Smooth muscle cell (in vitro differentiated cells): ENCODE results near the gene DZIP3. TPM values are rescaled to one million over a fixed set of nuclear protein-coding genes. Genes with fewer than 3 reads are reported as not detected.

Experiments used
- DNase-seq: peaks from one replicate; lab custom pipeline; 2025; ENCODE audit not compliant: unreplicated experiment; lab: John Stamatoyannopoulos, UW
- H2AFZ ChIP-seq: fragments of 200-600 bp; sonication (generic); 2 replicates; pipeline ENCODE4 v1.6.0; 2016; ENCODE audit warnings: antibody characterized with exemption, low read depth, mild to moderate bottlenecking
- H3F3A ChIP-seq: fragments of 200-600 bp; sonication (generic); 2 replicates; pipeline ENCODE4 v1.6.0; 2017; ENCODE audit warnings: antibody characterized with exemption, low read depth
- H3K27ac ChIP-seq: fragments of 200-600 bp; sonication (generic); 2 replicates; pipeline ENCODE4 v1.5.1; 2016; ENCODE audit warnings: low read depth, mild to moderate bottlenecking
- H3K27me3 ChIP-seq: fragments of 200-600 bp; sonication (generic); 2 replicates; pipeline ENCODE4 v1.6.1; 2016; ENCODE audit warnings: low read depth, mild to moderate bottlenecking
- H3K36me3 ChIP-seq: fragments of 200-600 bp; sonication (generic); 2 replicates; pipeline ENCODE4 v1.5.1; 2016; ENCODE audit warnings: low read depth
- H3K4me1 ChIP-seq: fragments of 200-600 bp; sonication (generic); 2 replicates; pipeline ENCODE4 v1.5.1; 2016; ENCODE audit warnings: low read depth
- H3K4me2 ChIP-seq: fragments of 200-600 bp; sonication (generic); 2 replicates; pipeline ENCODE4 v1.6.0; 2016; ENCODE audit warnings: mild to moderate bottlenecking
- H3K4me3 ChIP-seq: fragments of 200-600 bp; sonication (generic); 2 replicates; pipeline ENCODE4 v1.5.1; 2016; ENCODE audit warnings: mild to moderate bottlenecking
- H3K79me2 ChIP-seq: fragments of 200-600 bp; sonication (generic); 2 replicates; pipeline ENCODE4 v1.6.0; 2016; ENCODE audit warnings: low read depth, mild to moderate bottlenecking
- H3K9ac ChIP-seq: fragments of 200-600 bp; sonication (generic); 2 replicates; pipeline ENCODE4 v1.6.0; 2016; ENCODE audit warnings: low read depth
- H3K9me3 ChIP-seq: fragments of 200-600 bp; sonication (generic); replicated peaks from 2 replicates; pipeline ENCODE4 v1.5.1; 2016; ENCODE audit warnings: low read depth
- H4K20me1 ChIP-seq: fragments of 200-600 bp; sonication (generic); 2 replicates; pipeline ENCODE4 v1.6.0; 2016; ENCODE audit warnings: low read depth
- WGBS: methylation state at CpG from one replicate; pipeline ENCODE4 v1.1.7; 2016; ENCODE audit warnings: low lambda C conversion rate; 5-methylcytosine and 5-hydroxymethylcytosine counted together
- polyA plus RNA-seq: library from polyadenylated mRNA; unstranded; fragments of >200 nt; fragmentation: Nextera tagmentation; extraction: Ambion mirVana; gene quantifications from 2 replicates; pipeline ENCODE4 v1.2.1, GENCODE V29; 2016
- total RNA-seq: library from RNA; depleted of rRNA; stranded (reverse); fragments of >200 nt; gene quantifications from 2 replicates; pipeline ENCODE4 v1.2.3, GENCODE V29; 2014
- TF ChIP-seq, protein P1 (sequence below): fragments of 200-600 bp; sonication (generic); IDR thresholded peaks from 2 replicates; pipeline ENCODE4 v1.5.1; 2017; ENCODE audit warnings: borderline replicate concordance, mild to moderate bottlenecking, antibody characterized with exemption; ENCODE audit not compliant: insufficient read depth, poor library complexity, severe bottlenecking

DZIP3 gene
- total and polyA plus RNA-seq, 2 experiments from 2014 or later, result 6.2 to 13.8 TPM

DNA sequence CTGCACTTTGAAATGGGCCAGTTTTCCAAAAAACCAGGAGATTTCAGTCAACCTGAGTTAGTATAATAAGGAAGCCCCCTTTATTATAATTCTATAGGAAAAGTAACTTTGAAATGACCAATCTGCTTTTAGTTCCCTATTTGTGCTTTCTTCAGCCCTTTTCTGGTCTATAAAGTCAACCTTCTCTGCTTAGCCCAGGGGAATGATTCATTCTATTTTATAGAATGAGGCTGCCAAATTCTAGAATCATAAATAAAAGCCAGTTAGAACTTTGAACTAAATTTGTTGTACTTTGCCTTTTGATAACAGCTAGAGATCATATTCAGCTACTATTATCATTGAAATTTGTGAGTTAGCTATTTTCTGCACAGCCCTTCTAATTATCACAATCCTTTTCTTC lies 25.0 kb upstream of the DZIP3 start:
- no peaks in the 10 kb centered on the region for H3K27me3 ChIP-seq
- no peaks in the 10 kb centered on the region for H3K4me1 ChIP-seq
- H3K4me3 ChIP-seq, result no peak overlapping the region
- H3F3A ChIP-seq, result no peaks in the 10 kb centered on the region
- no peak for DNase-seq
- no peak overlapping the region for H3K27ac ChIP-seq
- H3K4me2 ChIP-seq, result no peak overlapping the region
- TF ChIP-seq, protein P1, sequence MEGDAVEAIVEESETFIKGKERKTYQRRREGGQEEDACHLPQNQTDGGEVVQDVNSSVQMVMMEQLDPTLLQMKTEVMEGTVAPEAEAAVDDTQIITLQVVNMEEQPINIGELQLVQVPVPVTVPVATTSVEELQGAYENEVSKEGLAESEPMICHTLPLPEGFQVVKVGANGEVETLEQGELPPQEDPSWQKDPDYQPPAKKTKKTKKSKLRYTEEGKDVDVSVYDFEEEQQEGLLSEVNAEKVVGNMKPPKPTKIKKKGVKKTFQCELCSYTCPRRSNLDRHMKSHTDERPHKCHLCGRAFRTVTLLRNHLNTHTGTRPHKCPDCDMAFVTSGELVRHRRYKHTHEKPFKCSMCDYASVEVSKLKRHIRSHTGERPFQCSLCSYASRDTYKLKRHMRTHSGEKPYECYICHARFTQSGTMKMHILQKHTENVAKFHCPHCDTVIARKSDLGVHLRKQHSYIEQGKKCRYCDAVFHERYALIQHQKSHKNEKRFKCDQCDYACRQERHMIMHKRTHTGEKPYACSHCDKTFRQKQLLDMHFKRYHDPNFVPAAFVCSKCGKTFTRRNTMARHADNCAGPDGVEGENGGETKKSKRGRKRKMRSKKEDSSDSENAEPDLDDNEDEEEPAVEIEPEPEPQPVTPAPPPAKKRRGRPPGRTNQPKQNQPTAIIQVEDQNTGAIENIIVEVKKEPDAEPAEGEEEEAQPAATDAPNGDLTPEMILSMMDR, result no peak
- no peak overlapping the region for H3K9ac ChIP-seq
- H3K9me3 ChIP-seq, result no peaks in the 10 kb centered on the region
- no peaks in the 10 kb centered on the region for H3K79me2 ChIP-seq
- no peaks in the 10 kb centered on the region for H3K36me3 ChIP-seq
- H2AFZ ChIP-seq, result no peak overlapping the region
- H4K20me1 ChIP-seq, result no peaks in the 10 kb centered on the region

DNA sequence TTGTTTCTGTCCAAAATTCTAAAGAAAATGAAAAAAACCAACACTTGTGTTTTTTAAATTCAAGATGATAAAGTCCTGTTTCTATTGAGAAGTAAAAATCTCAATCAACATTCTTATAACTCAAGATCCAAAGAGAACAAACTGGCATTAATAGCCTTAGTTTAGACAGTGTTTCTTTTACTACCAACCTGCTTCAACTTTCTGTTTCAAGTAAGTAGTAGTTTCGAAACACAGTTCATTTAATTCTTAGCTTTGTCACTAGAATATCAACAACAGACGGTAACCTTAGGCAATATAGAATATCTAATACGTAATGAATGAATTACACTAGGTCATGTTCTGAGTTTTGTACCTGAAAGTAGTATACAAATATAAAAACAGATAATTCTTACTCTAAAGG lies 24.0 kb upstream of the DZIP3 start:
- Histone ChIP-seq H3F3A (no peaks in the 10 kb centered on the region), H3K4me3 (no peak overlapping the region)
- WGBS, result 96% methylated on average over 3 of the region's 3 CpGs

DNA sequence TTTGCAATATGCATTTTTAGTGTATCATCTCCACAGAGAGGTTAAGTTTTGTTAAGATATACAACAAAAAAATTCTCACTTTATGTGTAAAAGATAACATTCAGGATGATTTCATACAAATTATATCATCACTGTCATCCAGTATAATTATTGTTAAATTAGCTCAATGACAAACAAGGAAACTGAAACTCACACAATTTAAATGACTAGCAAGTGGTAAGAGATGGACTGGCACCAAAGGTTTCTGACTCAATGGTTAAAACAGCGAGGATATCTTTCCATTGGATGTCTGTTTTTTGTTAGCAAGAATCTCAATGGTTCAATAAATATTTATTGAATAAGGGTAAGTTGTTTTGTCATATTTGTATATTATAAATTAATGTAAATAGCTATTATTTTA lies 22.9 kb upstream of the DZIP3 start:
- Histone ChIP-seq H3K4me1 (no peaks in the 10 kb centered on the region), H4K20me1 (no peaks in the 10 kb centered on the region), H2AFZ (no peak overlapping the region), H3K9me3 (no peaks in the 10 kb centered on the region), H3K27me3 (no peaks in the 10 kb centered on the region), H3F3A (no peaks in the 10 kb centered on the region), H3K79me2 (no peaks in the 10 kb centered on the region), H3K27ac (no peak overlapping the region), H3K4me2 (no peak overlapping the region), H3K4me3 (no peak overlapping the region), H3K9ac (no peak overlapping the region), H3K36me3 (no peaks in the 10 kb centered on the region)
- DNase-seq, result no peak
- WGBS, result 95% methylated on average over 1 of the region's 1 CpG
- TF ChIP-seq, protein P1, result no peak

More for the DNA sequence above, 24.0 kb upstream of the DZIP3 start:
- no peaks in the 10 kb centered on the region for H4K20me1 ChIP-seq
- H3K9ac ChIP-seq, result no peak overlapping the region
- DNase-seq, result no peak
- no peaks in the 10 kb centered on the region for H3K36me3 ChIP-seq
- H3K27me3 ChIP-seq, result no peaks in the 10 kb centered on the region
- no peak overlapping the region for H3K4me2 ChIP-seq
- H3K4me1 ChIP-seq, result no peaks in the 10 kb centered on the region
- H2AFZ ChIP-seq, result no peak overlapping the region
- TF ChIP-seq, protein P1, result no peak
- no peak overlapping the region for H3K27ac ChIP-seq
- H3K79me2 ChIP-seq, result no peaks in the 10 kb centered on the region
- no peaks in the 10 kb centered on the region for H3K9me3 ChIP-seq

DNA sequence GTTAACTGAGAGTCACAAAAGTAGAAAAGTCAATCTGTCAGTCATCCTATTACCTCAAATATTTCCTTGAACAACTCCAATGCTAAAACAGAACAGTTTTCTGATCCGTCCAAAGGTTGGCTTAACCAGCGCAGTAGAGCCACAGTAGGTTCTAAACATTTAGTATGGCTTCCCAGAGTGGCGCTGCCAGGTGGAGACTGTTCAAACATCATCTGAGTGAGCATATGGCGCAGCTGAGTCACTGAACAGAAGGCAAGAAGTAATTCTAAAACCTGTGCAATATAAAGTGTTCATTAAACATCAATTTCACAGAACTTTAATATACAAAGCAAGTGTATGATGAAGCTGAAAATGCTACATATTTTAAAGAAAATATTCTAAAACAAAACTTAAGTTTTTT lies 20.2 kb upstream of the DZIP3 start:
- Histone ChIP-seq H3K27ac (no peak overlapping the region), H3K4me1 (no peaks in the 10 kb centered on the region), H3K9ac (no peak overlapping the region), H3K9me3 (peaks cover 3% of the 10 kb centered on the region), H3F3A (no peaks in the 10 kb centered on the region), H3K27me3 (no peaks in the 10 kb centered on the region), H3K4me3 (no peak overlapping the region), H3K36me3 (peaks cover 3% of the 10 kb centered on the region), H2AFZ (no peak overlapping the region), H3K4me2 (no peak overlapping the region), H3K79me2 (no peaks in the 10 kb centered on the region), H4K20me1 (no peaks in the 10 kb centered on the region)
- DNase-seq, result no peak
- TF ChIP-seq, protein P1, result no peak
- WGBS, result 99% methylated on average over 4 of the region's 4 CpGs
